Testis (tissue), 2 donors: ENCODE data around the gene LIMK2.
"Not testable (repeated sequence)": the region's sequence is repeated elsewhere in the genome, so short reads cannot be mapped to it uniquely, and the experiment has no call there.

ENCODE experiments used
- CTCF ChIP-seq, 3 experiments: fragments of 450-650 bp in 2 of 3; fragments of 200-600 bp in 1 of 3; sonication (generic) in 1 of 3; IDR thresholded peaks; one replicate each; pipeline ENCODE4 v1.5.1; 2016 to 2019; ENCODE audit warnings: antibody characterized with exemption in 3 of 3, mild to moderate bottlenecking in 2 of 3, moderate library complexity in 1 of 3
- POLR2A ChIP-seq: fragments of 450-650 bp; IDR thresholded peaks from one replicate; pipeline ENCODE4 v1.6.1; 2017; ENCODE audit warnings: antibody characterized with exemption, mild to moderate bottlenecking, moderate library complexity

GRCh38 chr22:31204352-31204984 is 7.6 kb upstream of the LIMK2 start:
- TF ChIP-seq CTCF (IDR thresholded peaks at IDR 0.05); POLR2A: not testable (repeated sequence)
